OCI-LY7 (cell line): Measurements from ENCODE around the gene SYNGR2.

Experiments
- CTCF ChIP-seq: fragments of 200-600 bp; sonication (generic); conservative IDR thresholded peaks from 2 replicates; pipeline ENCODE4 v1.5.1; 2014; ENCODE audit warnings: mild to moderate bottlenecking, antibody characterized with exemption, low read length, moderate library complexity, mixed read lengths
- EZH2phosphoT487 ChIP-seq: fragments of 200-600 bp; sonication (generic); IDR thresholded peaks from 2 replicates; pipeline ENCODE4 v1.6.1; 2018; ENCODE audit warnings: low read depth, borderline replicate concordance, mild to moderate bottlenecking, mixed run types, antibody characterized with exemption, low read length, moderate library complexity, mixed read lengths

DNA sequence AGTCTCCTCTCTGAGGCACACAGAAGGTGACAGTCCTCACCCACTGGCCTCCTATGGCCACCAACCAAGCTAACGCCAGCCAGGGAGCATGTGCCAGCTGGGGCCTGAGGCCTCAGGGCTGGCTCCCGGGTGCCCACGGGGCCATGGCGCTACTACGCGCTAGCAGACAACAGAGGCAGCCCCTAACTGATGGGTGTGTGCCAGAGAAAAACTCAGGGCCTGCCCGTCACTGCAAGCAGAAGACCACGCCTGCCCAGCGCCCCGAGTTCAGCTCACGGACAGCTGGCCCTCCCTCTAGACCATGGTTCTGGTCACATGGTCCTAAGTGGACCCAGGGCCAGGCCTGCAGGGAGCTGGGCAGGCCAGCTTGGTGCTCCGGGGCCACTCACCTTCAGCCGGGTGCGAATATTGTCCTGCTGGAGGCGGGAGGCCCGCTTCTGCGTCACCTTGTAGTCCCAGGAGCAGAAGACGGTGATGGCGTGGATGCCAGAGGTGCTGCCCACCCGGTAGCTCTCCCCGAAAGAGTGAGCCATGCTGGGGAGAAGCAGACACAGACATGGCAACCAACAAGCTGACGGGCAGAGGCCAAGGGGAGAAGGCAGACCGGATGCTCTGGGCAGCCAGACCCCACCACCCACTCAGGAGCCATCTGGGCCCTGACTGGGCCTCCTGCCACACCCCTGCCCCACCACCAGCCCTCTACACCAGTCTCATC, 46.0 kb upstream of the SYNGR2 start:
- TF ChIP-seq CTCF, result no peak
- TF ChIP-seq EZH2phosphoT487, result no peak
